ENCODE results near the gene HSD17B11. TPM values are rescaled to one million over a fixed set of nuclear protein-coding genes. Genes with fewer than 3 reads are reported as not detected.
"Not testable (repeated sequence)": the region's sequence is repeated elsewhere in the genome, so short reads cannot be mapped to it uniquely, and the experiment has no call there.

The HSD17B11 gene
- total RNA-seq, 1 donor from 2014 or later: 140 TPM

DNA sequence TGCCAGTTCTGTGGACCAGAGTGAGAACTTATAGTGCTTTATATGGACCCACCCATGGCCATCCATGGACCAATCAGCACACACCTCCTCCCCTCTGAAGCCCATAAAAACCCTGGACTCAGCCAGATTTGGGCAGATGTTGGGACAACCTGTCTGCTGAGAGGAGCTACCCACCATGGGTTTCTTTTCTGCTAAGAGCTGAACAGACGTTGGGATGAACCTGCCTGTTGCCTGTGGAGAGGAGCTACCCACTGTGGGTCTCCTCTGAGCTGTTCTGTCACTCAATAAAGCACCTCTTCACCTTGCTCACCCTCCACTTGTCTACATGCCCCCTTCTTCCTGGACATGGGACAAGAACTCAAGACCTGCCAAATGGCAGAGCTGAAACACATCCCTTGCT lies 9.0 kb upstream of the HSD17B11 start:
- Histone ChIP-seq H3K4me1 (no peaks in the 10 kb centered on the region), H3K36me3 (no peaks in the 10 kb centered on the region), H3K4me3 (no peak overlapping the region), H3K27ac (no peak overlapping the region), H3K9me3 (no peaks in the 10 kb centered on the region), H3K27me3 (ENCODE audit: low read depth) (no peaks in the 10 kb centered on the region)
- DNase-seq: no peak
- ATAC-seq: no peak
- intact Hi-C loops (cut with DNase I): no loop called here
- TF ChIP-seq, protein P1, sequence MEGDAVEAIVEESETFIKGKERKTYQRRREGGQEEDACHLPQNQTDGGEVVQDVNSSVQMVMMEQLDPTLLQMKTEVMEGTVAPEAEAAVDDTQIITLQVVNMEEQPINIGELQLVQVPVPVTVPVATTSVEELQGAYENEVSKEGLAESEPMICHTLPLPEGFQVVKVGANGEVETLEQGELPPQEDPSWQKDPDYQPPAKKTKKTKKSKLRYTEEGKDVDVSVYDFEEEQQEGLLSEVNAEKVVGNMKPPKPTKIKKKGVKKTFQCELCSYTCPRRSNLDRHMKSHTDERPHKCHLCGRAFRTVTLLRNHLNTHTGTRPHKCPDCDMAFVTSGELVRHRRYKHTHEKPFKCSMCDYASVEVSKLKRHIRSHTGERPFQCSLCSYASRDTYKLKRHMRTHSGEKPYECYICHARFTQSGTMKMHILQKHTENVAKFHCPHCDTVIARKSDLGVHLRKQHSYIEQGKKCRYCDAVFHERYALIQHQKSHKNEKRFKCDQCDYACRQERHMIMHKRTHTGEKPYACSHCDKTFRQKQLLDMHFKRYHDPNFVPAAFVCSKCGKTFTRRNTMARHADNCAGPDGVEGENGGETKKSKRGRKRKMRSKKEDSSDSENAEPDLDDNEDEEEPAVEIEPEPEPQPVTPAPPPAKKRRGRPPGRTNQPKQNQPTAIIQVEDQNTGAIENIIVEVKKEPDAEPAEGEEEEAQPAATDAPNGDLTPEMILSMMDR (IDR thresholded peaks at IDR 0.05): no peak

DNA sequence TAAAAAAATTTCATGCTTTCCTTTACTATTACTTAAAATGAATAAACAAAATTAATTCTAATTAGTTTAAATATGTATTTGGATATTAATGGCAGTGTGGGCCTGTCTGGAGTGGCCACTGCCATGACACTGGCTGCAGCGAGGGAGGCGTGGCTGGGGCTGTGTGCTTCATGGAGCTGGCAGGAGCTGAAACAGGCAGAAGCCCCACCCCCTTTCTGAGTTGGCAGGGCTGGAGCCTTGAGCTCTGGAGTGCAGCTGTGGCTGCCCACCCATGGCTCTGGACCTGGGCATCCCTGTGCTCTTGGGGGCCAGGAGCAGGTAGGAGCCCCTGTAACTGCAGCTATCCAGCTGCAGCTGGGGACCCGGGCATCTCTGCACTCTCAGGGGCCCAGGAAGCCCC lies 8.2 kb upstream of the HSD17B11 start:
- no peaks in the 10 kb centered on the region for H3K4me1 ChIP-seq
- H3K27ac ChIP-seq: no peak overlapping the region
- no peaks in the 10 kb centered on the region for H3K36me3 ChIP-seq
- ATAC-seq (no peak), DNase-seq (no peak)
- H3K9me3 ChIP-seq: no peaks in the 10 kb centered on the region
- TF ChIP-seq, protein P1 (IDR thresholded peaks at IDR 0.05): no peak
- intact Hi-C loops (cut with DNase I): no loop called here
- no peaks in the 10 kb centered on the region for H3K27me3 ChIP-seq (ENCODE audit: low read depth)
- no peak overlapping the region for H3K4me3 ChIP-seq

DNA sequence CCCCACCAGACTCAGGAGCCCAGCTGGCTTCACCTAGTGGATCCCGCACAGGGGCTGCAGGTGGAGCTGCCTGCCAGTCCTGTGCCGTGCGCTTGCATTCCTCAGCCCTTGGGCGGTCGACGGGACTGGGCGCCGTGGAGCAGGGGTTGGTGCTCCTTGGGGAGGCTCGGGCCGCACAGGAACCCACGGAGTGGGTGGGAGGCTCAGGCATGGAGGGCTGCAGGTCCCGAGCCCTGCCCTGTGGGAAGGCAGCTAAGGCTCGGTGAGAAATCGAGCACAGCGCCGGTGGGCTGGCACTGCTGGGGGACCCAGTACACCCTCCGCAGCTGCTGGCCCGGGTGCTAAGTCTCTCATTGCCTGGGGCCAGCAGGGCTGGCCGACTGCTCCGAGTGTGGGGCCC lies 4.9 kb upstream of the HSD17B11 start:
- ATAC-seq, H3K36me3 ChIP-seq, DNase-seq: not testable (repeated sequence)

DNA sequence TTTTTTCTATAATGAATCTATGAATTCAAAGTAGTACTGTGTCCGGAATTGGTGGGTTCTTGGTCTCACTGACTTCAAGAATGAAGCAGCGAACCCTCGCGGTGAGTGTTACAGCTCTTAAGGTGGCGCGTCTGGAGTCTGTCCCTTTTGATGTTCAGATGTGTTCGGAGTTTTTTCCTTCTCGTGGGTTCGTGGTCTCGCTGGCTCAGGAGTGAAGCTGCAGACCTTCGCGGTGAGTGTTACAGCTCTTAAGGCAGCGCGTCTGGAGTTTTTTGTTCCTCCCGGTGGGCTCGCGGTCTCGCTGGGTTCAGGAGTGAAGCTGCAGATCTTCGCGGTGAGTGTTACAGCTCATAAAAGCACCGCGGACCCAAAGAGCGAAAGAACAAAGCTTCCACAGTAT lies 4.1 kb upstream of the HSD17B11 start:
- H3K27ac ChIP-seq; H3K4me1 ChIP-seq; DNase-seq; H3K4me3 ChIP-seq; intact Hi-C loops (cut with DNase I); H3K9me3 ChIP-seq; ATAC-seq; H3K36me3 ChIP-seq; H3K27me3 ChIP-seq (ENCODE audit: low read depth): not testable (repeated sequence)

More for the DNA sequence above, 4.9 kb upstream of the HSD17B11 start:
- H3K9me3 ChIP-seq; H3K27ac ChIP-seq; H3K27me3 ChIP-seq (ENCODE audit: low read depth); H3K4me1 ChIP-seq; intact Hi-C loops (cut with DNase I); H3K4me3 ChIP-seq: not testable (repeated sequence)

DNA sequence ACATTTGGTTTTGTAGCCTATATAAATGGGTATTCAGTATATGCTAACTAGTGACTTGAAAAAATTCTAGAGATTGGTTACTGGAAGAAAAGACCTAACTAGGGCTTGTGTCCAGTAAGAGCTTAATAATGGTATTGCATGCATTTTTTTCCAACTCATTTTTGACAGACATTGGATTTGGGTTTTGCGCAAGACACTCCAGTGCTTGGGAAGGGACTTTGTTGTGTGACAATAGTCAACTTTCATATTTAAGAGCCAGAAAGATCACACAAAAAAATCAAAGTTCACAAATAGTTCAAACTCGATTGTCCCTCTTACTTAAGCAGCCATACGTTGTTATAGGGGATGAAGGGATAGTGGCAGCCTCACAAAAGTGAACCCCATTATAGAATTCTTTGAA lies 1.2 kb upstream of the HSD17B11 start:
- Histone ChIP-seq H3K4me1 (peaks cover 16% of the 10 kb centered on the region), H3K36me3 (no peaks in the 10 kb centered on the region), H3K9me3 (no peaks in the 10 kb centered on the region), H3K27me3 (ENCODE audit: low read depth) (no peaks in the 10 kb centered on the region), H3K4me3 (no peak overlapping the region), H3K27ac (no peak overlapping the region)
- ATAC-seq: no peak
- no peak for DNase-seq
- TF ChIP-seq, protein P1 (IDR thresholded peaks at IDR 0.05): no peak
- intact Hi-C loops (cut with DNase I): no loop called here

DNA sequence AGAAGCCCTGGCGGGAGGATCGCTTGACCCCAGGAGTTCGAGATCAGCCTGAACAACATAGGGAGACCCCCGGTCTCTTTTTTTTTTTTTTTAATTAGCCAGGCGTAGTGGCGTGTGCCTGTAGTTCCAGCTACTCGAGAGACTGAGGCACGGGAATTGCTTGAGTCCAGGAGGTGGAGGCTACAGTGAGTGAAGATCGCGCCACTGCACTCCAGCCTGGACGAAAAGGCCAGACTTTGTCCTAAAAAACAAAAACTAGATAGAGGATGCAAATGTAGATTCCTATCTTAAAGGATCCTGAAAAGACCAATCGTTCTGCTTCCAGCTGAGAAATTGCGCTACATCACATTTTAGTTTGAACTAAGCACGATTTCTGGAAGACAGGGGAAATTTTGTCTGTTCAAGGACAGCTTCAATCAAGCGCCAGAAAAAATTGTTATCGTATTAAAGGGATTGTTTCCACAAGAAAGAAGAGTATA lies 627 bp upstream of the HSD17B11 start:
- ATAC-seq (peak; percentile 26 to 54), DNase-seq (no peak)
- Histone ChIP-seq H3K36me3 (no peaks in the 10 kb centered on the region), H3K27me3 (ENCODE audit: low read depth) (no peaks in the 10 kb centered on the region), H3K27ac (peak overlapping the region; percentile 85), H3K4me3 (peak overlapping the region; percentile 71), H3K9me3 (no peaks in the 10 kb centered on the region), H3K4me1 (peaks cover 16% of the 10 kb centered on the region)
- intact Hi-C loops (cut with DNase I): no loop called here
- TF ChIP-seq, protein P1 (IDR thresholded peaks at IDR 0.05): no peak

DNA sequence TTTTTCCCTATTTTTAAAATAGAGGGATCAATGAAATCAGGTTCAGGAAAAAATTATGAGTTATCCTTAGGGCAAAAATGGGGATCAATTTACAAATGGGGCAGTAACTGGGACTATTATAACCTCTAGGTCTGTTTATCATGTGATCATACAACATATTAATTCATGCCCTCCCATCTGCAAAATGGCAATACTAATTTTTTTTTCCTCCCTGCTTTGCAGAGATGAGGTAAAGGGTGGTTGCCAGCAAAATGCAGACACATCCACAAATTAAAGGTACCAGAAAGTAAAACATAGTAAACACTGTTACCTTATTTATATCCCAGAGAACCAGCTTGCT lies 467 bp downstream of the HSD17B11 start:
- DNase-seq (no peak), ATAC-seq (peak in 1 of 2 donors; percentile 4)
- Histone ChIP-seq H3K27me3 (ENCODE audit: low read depth) (no peaks in the 10 kb centered on the region), H3K36me3 (peaks cover under 1% of the 10 kb centered on the region), H3K4me1 (peaks cover 18% of the 10 kb centered on the region), H3K4me3 (peak overlapping the region; percentile 71), H3K9me3 (no peaks in the 10 kb centered on the region), H3K27ac (peak overlapping the region; percentile 85)
- TF ChIP-seq, protein P1 (IDR thresholded peaks at IDR 0.05): no peak
- intact Hi-C loops (cut with DNase I): no loop called here

DNA sequence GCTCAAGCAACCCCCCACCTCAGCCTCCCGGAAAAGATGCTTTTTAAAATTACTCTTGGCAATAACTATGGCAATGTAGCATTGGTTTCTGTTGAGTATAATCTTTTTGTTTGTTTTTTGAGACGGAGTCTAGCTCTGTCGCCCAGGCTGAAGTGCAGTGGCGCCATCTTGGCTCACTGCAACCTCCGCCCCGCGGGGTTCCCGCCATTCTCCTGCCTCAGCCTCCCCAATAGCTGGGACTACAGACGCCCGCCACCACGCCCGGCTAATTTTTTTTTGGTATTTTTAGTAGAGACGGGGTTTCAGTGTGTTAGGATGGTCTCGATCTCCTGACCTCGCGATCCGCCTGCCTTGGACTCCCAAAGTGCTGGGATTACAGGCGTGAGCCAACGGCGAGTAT lies 933 bp downstream of the HSD17B11 start:
- Histone ChIP-seq H3K4me3 (peak overlapping the region; percentile 71), H3K27ac (peak overlapping the region; percentile 85), H3K4me1 (peaks cover 22% of the 10 kb centered on the region)
- H3K9me3 ChIP-seq; H3K27me3 ChIP-seq (ENCODE audit: low read depth); H3K36me3 ChIP-seq; DNase-seq; intact Hi-C loops (cut with DNase I); ATAC-seq: not testable (repeated sequence)
